Activated CD8-positive, alpha-beta T cell treated with anti-CD3 and anti-CD28 coated beads, Interleukin-2, amount 10 ng/mL, durations not matched to agents 7 days and 5 days (primary cell): ENCODE data around the gene UCHL5. TPM values are rescaled to one million over a fixed set of nuclear protein-coding genes. Genes with fewer than 3 reads are reported as not detected.
"Not testable (repeated sequence)": the region's sequence is repeated elsewhere in the genome, so short reads cannot be mapped to it uniquely, and the experiment has no call there.

Experiments used
- ATAC-seq: fragments of 150-1000 bp; cut with Tn5 transposase; one replicate; pipeline ENCODE4 v1.10.0; 2021; ENCODE audit warnings: moderate library complexity
- CTCF ChIA-PET: fragments of 350-600 bp; sonication (Branson Sonifier 250); formaldehyde crosslinking; loops from one replicate; lab custom pipeline; 2021; ENCODE audit warnings: antibody characterized with exemption; lab: Charles Lee
- POLR2A ChIA-PET: fragments of 350-600 bp; sonication (Branson Sonifier 250); formaldehyde crosslinking; loops from one replicate; lab custom pipeline; 2021; ENCODE audit warnings: antibody characterized with exemption; lab: Charles Lee
- DNase-seq: peaks from one replicate; pipeline ENCODE4 v3.0.0-alpha.2; 2020
- H3K27ac Mint-ChIP-seq: one replicate; pipeline ENCODE4 v1.8.0; 2021; ENCODE audit warnings: mild to moderate bottlenecking, mixed read lengths
- H3K27me3 Mint-ChIP-seq: one replicate; pipeline ENCODE4 v1.8.0; 2021; ENCODE audit warnings: low read depth, mixed read lengths
- H3K36me3 Mint-ChIP-seq: one replicate; pipeline ENCODE4 v1.8.0; 2021; ENCODE audit warnings: low read depth, mixed read lengths
- H3K4me1 Mint-ChIP-seq: one replicate; pipeline ENCODE4 v1.8.0; 2021; ENCODE audit warnings: low read depth, mixed read lengths
- H3K4me3 Mint-ChIP-seq: one replicate; pipeline ENCODE4 v1.8.0; 2021; ENCODE audit warnings: mild to moderate bottlenecking, mixed read lengths
- H3K9me3 Mint-ChIP-seq: one replicate; pipeline ENCODE4 v1.8.0; 2022; ENCODE audit warnings: mixed read lengths; ENCODE audit not compliant: insufficient read depth
- total RNA-seq, 2 experiments: library from RNA; stranded (reverse); gene quantifications; one replicate each; pipeline ENCODE4 v1.2.3, GENCODE V29; 2021

UCHL5 gene
- total RNA-seq, 2 experiments from 2014 or later: 61.1 to 64.4 TPM

DNA sequence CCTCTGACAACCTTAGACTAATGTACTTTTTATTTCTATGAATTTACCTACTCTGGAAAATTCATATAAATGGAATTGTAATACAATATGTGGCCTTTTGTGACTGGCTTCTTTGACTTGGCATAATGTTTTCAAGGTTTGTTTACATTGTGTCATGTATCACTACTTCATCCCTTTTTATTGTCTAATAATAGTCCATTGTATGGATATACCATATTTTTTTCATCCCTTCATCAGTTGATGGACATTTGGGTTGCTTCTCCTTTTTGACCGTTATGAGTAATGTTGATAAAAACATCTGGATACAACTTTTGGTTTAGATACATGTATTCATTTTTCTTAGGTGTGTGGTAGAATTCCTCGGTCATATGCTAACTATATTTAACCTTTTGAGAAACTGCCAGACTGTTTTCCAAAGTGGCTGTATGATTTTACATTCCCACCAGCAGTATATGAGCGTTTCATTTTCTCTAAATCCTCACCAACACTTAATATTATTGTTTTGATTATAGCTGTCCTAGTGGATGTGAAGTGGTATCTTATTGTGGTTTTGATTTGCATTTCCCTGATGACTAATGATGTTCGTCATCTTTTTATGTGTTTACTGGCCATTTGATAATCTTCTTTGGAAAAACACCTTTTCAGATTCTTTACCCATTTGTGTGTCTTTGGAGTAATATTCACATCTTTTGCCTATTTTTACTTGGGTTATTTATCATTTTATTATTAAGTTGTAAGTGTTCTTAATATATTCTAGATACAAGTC, 3.7 kb upstream of the UCHL5 start:
- DNase-seq: no peak

DNA sequence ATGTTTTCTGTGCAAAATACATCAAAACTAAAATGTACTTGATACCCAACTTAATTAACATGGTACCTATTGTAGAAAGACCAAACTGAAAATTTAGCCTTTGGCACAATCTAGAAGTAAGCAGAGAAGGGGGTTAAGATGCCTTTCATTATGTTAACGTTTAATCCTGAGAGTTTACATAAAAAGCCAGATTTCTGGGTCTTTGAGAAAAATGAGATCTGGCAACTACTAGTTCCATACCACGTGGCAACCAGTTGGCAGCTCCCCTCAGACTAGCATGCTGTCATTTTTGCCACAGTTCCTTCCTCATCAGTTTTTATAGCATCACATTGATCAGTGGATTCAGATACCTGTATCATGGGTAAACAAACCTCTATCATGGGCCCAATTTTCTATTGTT, 1.8 kb upstream of the UCHL5 start:
- H3K4me1 Mint-ChIP-seq: peaks cover 47% of the 10 kb centered on the region
- ChIA-PET CTCF (no interaction called here), POLR2A (interaction anchor here (3.6 kb wide), 1 partner anchor 61 kb away, joined by 20 read pairs; the partner anchor contains the start of gene CDC73)
- peak overlapping the region; percentile 97 for H3K4me3 Mint-ChIP-seq
- no peaks in the 10 kb centered on the region for H3K27me3 Mint-ChIP-seq
- ATAC-seq (no peak), DNase-seq (no peak)
- H3K36me3 Mint-ChIP-seq: peaks cover 26% of the 10 kb centered on the region
- H3K27ac Mint-ChIP-seq: no peak overlapping the region
- no peaks in the 10 kb centered on the region for H3K9me3 Mint-ChIP-seq

More for the DNA sequence above, 3.7 kb upstream of the UCHL5 start:
- Mint-ChIP-seq H3K4me3 (no peak overlapping the region), H3K27me3 (no peaks in the 10 kb centered on the region), H3K27ac (no peak overlapping the region), H3K4me1 (peaks cover 38% of the 10 kb centered on the region), H3K36me3 (peaks cover 17% of the 10 kb centered on the region), H3K9me3 (no peaks in the 10 kb centered on the region)
- POLR2A ChIA-PET: no interaction called here
- no peak for ATAC-seq
- CTCF ChIA-PET: no interaction called here

DNA sequence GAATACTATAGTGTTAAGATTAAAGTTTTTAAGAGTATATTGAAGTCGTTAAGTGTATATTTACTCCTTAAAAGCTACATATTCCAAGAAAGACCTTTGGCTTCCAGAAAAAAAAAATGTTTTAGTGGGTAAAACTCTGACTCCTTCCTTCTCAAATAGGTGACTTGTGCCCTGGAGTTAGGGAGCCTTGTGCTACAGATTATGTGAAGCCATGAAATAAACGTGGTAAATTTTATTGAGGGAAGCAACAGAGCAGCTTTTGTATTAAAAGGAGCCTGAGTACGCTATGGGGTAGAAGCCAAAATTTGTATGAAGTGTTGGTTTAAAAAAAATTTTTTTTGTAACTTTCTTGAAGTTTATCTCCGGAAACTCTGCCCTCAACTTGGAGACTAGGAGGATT, 1.2 kb upstream of the UCHL5 start:
- Mint-ChIP-seq H3K9me3 (no peaks in the 10 kb centered on the region), H3K27me3 (no peaks in the 10 kb centered on the region), H3K27ac (peak overlapping the region; percentile 27), H3K4me3 (peak overlapping the region; percentile 97), H3K36me3 (peaks cover 26% of the 10 kb centered on the region), H3K4me1 (peaks cover 47% of the 10 kb centered on the region)
- no peak for DNase-seq
- ChIA-PET CTCF (no interaction called here), POLR2A (interaction anchor here (3.6 kb wide), 1 partner anchor 62 kb away, joined by 20 read pairs; the partner anchor contains the start of gene CDC73)
- ATAC-seq: no peak

DNA sequence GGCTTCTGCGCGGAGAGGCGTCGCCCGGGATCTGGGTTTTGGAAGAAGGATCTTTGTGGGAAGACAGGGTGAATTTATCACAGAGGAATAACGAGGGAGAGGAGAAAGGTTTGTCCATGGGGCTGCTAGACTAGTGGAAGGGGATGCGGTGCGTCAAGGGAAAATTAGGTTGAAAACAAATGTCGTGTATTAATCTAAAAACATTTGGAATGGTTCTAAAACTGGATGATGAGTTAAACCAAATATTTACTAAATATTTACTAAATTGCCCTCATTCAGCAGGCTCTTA, 899 bp upstream of the UCHL5 start:
- Mint-ChIP-seq H3K36me3 (peaks cover 26% of the 10 kb centered on the region), H3K27ac (peak overlapping the region; percentile 98)
- POLR2A ChIA-PET: interaction anchor here (3.6 kb wide), 1 partner anchor 62 kb away, joined by 20 read pairs; the partner anchor contains the start of gene CDC73

DNA sequence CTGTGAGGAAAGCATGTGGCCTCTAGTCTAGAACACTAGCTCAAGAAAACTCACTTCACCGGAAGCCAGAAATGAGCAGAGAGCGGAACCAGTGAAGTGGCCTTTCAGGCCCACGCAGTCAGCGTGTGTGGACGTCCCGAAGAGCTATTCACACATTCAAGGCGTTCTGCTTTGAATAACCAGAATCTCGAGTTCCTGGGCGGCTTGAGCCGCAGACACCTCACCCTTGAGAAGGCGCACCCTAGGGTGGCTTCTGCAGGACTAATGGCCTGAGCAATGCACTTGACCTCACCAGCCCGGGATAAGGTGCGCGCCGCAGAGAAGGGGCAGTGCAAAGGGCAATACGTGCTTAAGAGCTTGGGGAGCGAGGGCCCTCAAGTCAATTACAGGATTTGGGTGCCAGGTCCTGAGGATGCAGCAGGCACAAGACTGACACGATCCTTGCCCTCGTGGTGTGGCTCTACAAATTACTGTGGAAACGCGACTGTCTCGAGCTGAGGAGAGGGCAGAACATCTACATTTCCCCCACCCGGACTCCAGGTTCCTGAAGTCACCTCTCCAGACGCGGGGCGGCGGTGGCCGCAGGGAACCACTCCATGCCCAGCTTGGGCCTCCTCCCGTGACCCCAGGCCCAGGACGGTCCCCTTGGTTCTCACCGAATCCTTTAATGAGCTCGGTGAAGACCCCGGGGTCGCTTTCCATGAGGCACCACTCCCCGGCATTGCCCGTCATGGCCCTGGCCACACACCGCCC, 455 bp downstream of the UCHL5 start:
- no peaks in the 10 kb centered on the region for H3K27me3 Mint-ChIP-seq
- ATAC-seq (peak; percentile 42), DNase-seq (peak; percentile 70)
- H3K9me3 Mint-ChIP-seq: no peaks in the 10 kb centered on the region
- peak overlapping the region; percentile 98 for H3K27ac Mint-ChIP-seq
- CTCF ChIA-PET: interaction anchor here (0.6 to 2.1 kb wide), 11 partner anchors 10 to 585 kb away, joined by 3 to 17 read pairs (median 6); partner anchors contain the start of gene CDC73
- peaks cover 51% of the 10 kb centered on the region for H3K4me1 Mint-ChIP-seq
- peaks cover 26% of the 10 kb centered on the region for H3K36me3 Mint-ChIP-seq
- POLR2A ChIA-PET: interaction anchor here (0.6 to 3.6 kb wide), 18 partner anchors 9 to 450 kb away, joined by 3 to 21 read pairs (median 4); partner anchors contain the start of genes CDC73 and RGS2
- peak overlapping the region; percentile 97 for H3K4me3 Mint-ChIP-seq

More for the DNA sequence above, 899 bp upstream of the UCHL5 start:
- peaks cover 49% of the 10 kb centered on the region for H3K4me1 Mint-ChIP-seq
- CTCF ChIA-PET: no interaction called here
- ATAC-seq (no peak), DNase-seq (no peak)
- H3K4me3 Mint-ChIP-seq: peak overlapping the region; percentile 97
- no peaks in the 10 kb centered on the region for H3K27me3 Mint-ChIP-seq
- no peaks in the 10 kb centered on the region for H3K9me3 Mint-ChIP-seq

DNA sequence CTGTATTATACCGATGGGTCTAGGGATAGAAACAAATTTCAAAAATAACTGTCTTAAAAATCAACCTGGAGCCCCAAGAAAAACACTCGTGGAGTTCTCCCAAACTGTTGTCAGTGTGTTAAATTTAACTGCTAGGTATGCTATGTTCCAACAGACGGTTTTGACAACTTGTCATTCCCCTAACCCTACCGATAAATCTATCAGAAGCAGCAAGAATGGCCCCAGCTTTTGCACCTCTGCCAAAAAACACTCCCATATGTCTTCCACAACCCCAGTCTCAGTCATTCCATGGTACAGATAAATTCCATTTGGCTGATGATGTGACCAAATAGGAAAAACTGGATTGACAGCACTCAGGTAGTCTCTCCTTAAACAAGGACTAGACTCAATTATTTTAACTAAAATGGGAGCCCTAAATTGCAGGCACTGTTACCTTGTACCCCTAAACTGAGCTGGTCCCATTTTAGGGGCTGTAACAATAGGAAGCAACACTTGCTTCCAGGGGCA, 4.9 kb downstream of the UCHL5 start:
- no peak overlapping the region for H3K4me3 Mint-ChIP-seq
- ATAC-seq (no peak), DNase-seq (no peak)
- POLR2A ChIA-PET: no interaction called here
- H3K36me3 Mint-ChIP-seq: peaks cover 27% of the 10 kb centered on the region
- no peaks in the 10 kb centered on the region for H3K27me3 Mint-ChIP-seq
- H3K27ac Mint-ChIP-seq: no peak overlapping the region
- H3K9me3 Mint-ChIP-seq: no peaks in the 10 kb centered on the region
- CTCF ChIA-PET: no interaction called here
- peaks cover 39% of the 10 kb centered on the region for H3K4me1 Mint-ChIP-seq

DNA sequence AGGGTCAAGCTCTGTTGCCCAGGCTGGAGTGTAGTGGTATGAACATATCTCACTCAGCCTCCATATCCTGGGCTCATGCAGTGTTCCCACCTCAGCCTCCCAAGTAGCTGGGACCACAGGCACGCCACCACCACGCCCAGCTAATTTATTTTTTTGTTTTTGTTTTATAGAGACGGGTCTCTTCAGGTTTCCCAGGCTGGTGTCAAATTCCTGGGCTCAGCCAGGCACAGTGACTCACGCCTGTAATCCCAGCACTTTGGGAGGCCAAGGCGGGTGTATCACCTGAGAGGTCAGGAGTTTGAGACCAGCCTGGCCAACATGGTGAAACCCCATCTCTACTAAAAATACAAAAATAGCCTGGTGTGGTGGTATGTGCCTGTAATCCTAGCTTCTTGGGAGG, 10.2 kb downstream of the UCHL5 start:
- not testable (repeated sequence) for ATAC-seq, H3K27ac Mint-ChIP-seq, DNase-seq, H3K27me3 Mint-ChIP-seq, H3K4me3 Mint-ChIP-seq, H3K9me3 Mint-ChIP-seq
- peaks cover 31% of the 10 kb centered on the region for H3K36me3 Mint-ChIP-seq
- peaks cover 10% of the 10 kb centered on the region for H3K4me1 Mint-ChIP-seq
- POLR2A ChIA-PET: interaction anchor here (2.8 kb wide), 1 partner anchor 10 kb away, joined by 13 read pairs; the partner anchor contains the start of genes RO60 and UCHL5
- CTCF ChIA-PET: interaction anchor here (1.1 to 2.0 kb wide), 2 partner anchors 10 kb away, joined by 3 to 10 read pairs; partner anchors contain the start of genes RO60 and UCHL5

DNA sequence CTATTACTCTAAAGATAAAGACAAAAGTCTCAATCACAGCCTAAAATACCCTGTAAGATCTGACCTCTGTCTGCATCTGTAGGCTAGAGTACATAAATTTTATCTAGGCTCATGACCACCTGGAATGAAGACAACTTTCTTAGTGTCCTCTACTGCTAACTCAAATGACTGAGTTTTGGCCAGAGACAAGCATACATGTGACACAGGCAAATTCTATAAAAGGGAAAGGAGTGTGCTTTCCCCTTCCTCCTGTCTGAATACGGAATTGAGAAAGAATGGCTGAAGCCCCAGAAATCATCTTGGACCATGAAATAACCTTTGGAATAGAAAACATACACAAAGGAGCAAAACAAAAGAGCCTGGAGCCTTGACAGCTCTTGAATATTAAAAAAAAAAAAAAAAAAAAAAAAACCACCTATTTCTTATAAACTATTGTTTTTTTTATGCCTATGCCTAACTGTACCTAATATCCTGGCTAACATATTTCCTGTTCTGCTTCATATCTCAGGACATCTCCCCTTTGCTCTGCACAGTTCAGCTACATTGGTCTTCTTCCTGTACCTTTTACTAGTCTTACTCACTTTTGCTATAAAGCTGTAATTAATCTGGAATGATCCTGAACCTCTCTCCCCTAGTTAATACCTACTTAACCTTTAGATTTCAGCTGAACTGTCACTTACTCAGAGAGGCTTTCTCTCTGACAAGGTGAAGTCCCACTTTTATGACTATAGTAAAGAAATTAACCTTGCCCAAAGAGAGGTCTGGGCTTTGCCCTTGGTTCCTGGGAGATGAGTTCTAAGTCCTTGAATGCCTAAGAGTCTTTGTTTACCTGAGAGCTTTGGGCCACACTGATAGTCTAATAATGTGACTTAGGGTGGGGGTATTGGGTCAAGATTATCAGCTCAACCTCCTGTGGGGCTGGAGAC, 16.1 kb downstream of the UCHL5 start:
- no peak overlapping the region for H3K27ac Mint-ChIP-seq
- DNase-seq: no peak
- H3K4me1 Mint-ChIP-seq: no peaks in the 10 kb centered on the region
- H3K4me3 Mint-ChIP-seq: no peak overlapping the region
- H3K27me3 Mint-ChIP-seq: no peaks in the 10 kb centered on the region
- ChIA-PET CTCF (interaction anchor here (0.9 kb wide), 1 partner anchor 23 kb away, joined by 3 read pairs; no protein-coding TSS in a partner anchor), POLR2A (interaction anchor here (0.8 kb wide), 1 partner anchor 15 kb away, joined by 3 read pairs; no protein-coding TSS in a partner anchor)
- ATAC-seq: no peak
- no peaks in the 10 kb centered on the region for H3K9me3 Mint-ChIP-seq
- peaks cover 42% of the 10 kb centered on the region for H3K36me3 Mint-ChIP-seq

DNA sequence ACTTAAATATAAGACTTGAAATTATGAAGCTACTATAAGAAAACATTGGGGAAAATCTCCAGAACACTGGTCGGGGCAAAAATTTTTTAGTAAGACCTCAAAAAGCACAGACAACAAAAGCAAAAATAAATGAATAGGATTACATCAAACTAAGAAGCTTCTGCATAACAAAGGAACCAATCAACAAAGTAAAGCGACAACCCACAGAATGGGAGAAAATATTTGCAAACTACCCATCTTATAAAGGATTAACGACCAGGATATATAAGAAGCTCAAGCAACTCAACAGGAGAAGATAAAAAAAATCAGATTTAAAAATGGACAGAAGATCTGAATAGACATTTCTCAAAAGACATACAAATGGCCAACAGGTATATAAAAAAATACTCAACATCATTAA, 19.1 kb downstream of the UCHL5 start:
- ChIA-PET CTCF (interaction anchor here (1.0 to 2.1 kb wide), 2 partner anchors 10 to 234 kb away, joined by 4 to 5 read pairs; no protein-coding TSS in a partner anchor), POLR2A (no interaction called here)
- no peak for DNase-seq
- ATAC-seq: no peak
- Mint-ChIP-seq H3K4me3 (no peak overlapping the region), H3K27ac (no peak overlapping the region), H3K27me3 (no peaks in the 10 kb centered on the region), H3K4me1 (peaks cover 1% of the 10 kb centered on the region), H3K9me3 (no peaks in the 10 kb centered on the region), H3K36me3 (peaks cover 42% of the 10 kb centered on the region)

DNA sequence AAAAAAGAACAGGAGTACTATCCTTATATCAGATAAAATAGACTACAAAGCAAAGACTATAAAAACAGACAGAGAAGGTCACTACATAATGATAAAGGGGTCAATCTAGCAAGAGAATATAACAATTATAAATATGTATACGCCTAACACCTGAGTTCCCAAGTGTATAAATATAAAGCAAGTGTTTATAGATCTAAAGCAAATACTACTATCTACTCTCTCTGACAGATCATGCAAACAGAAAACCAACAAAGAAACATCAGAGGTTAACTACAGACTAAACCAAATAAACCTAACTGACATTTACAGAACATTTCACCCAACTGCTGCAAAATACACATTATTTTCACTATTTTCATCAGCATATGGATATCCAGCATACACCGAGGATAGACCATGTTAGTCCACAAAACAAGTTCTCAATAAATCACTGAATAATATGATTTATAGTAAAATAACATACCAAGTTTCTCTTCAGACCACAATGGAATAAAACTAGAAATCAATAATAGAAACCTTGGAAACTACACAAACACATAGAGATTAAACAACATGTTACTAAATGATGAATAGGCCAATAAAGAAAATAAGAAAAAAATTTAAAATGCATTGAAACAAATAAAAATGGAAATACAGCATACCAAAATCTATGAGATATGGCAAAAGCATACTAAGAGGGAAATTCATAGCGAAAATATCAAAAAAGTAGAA, 22.7 kb downstream of the UCHL5 start:
- H3K27me3 Mint-ChIP-seq: no peaks in the 10 kb centered on the region
- ATAC-seq: no peak
- H3K27ac Mint-ChIP-seq: no peak overlapping the region
- ChIA-PET POLR2A (no interaction called here), CTCF (no interaction called here)
- H3K4me3 Mint-ChIP-seq: no peak overlapping the region
- no peaks in the 10 kb centered on the region for H3K9me3 Mint-ChIP-seq
- H3K36me3 Mint-ChIP-seq: peaks cover 35% of the 10 kb centered on the region
- DNase-seq: no peak
- H3K4me1 Mint-ChIP-seq: peaks cover 4% of the 10 kb centered on the region
